ENCODE data around the gene RCAN1.
"Not testable (repeated sequence)": the region's sequence is repeated elsewhere in the genome, so short reads cannot be mapped to it uniquely, and the experiment has no call there.

Gene RCAN1

DNA sequence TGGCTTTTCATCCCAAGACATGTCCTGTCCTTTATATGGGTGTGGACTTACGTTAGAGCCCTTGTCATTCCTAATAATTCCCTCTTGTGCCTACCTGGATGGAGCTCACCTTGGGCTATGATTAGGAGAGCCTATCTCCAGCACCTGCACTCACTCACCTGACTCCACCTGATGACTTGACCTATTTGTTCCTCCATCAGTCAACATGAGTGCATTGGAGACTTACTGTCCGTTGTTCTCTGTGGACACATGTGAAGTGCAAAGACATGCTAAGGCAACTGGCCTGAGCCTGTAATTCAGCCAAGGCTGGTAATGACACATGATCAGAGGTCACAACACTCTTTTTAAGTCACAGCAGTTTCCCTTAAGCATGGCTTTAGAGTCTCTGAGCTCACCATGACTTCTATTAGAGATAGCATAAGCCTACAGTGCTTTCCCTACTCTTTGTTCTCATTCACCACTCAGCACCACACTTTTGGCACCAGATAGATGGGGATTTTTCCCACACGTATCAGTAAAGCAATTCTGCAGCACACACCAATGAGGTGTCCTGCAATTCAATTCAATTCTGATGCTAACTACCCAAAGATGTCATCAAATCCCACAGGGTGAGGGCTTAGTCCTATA, 112.3 kb downstream of the RCAN1 start:
- no peak for TF ChIP-seq ZFX (IDR thresholded peaks at IDR 0.05; ENCODE audit: borderline replicate concordance)
- TF ChIP-seq, protein P1, sequence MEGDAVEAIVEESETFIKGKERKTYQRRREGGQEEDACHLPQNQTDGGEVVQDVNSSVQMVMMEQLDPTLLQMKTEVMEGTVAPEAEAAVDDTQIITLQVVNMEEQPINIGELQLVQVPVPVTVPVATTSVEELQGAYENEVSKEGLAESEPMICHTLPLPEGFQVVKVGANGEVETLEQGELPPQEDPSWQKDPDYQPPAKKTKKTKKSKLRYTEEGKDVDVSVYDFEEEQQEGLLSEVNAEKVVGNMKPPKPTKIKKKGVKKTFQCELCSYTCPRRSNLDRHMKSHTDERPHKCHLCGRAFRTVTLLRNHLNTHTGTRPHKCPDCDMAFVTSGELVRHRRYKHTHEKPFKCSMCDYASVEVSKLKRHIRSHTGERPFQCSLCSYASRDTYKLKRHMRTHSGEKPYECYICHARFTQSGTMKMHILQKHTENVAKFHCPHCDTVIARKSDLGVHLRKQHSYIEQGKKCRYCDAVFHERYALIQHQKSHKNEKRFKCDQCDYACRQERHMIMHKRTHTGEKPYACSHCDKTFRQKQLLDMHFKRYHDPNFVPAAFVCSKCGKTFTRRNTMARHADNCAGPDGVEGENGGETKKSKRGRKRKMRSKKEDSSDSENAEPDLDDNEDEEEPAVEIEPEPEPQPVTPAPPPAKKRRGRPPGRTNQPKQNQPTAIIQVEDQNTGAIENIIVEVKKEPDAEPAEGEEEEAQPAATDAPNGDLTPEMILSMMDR (IDR thresholded peaks at IDR 0.05): no peak

DNA sequence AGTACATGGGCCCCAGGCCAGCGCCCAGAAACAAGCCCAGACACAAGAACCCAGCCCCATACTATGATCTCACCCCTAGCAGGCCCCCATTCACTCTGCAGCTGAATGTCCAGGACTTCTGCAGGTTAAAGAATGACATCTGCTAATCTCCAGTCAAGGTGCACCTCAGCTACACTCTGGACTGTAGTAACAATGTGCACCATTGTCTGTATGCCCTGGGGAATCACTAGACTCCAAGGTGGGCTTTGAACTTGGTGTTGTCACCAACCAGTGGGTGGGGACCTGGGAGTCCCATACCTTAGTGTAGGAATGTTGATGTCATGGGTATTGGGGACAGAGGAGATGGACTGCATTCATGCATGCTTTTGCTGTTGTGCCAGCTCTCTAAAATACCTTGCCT, 113.2 kb downstream of the RCAN1 start:
- TF ChIP-seq, protein P1 (IDR thresholded peaks at IDR 0.05): no peak
- TF ChIP-seq ZFX (IDR thresholded peaks at IDR 0.05; ENCODE audit: borderline replicate concordance): no peak
- no peak overlapping the region for H3K27ac ChIP-seq

More for the DNA sequence above, 112.3 kb downstream of the RCAN1 start:
- no peak overlapping the region for H3K27ac ChIP-seq

DNA sequence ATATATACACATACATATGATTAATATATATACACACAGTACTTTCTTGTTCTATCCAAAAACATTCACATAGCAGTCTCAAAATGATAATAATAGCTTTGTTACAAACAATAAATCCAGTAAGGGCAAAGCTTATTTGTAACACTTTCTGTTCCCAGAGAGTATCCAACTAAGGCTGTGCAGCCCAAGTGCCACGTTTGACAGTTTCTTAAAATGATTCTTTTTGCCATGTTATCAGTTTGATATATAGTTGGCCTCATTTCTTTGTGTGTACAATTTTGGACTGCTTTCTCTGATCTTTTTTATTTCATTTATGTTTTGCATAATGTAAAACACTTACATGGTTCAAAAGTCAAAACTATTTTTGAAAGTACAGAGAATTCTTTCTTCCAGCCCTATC, 114.7 kb downstream of the RCAN1 start:
- TF ChIP-seq, protein P1 (IDR thresholded peaks at IDR 0.05): no peak
- no peak for TF ChIP-seq ZFX (IDR thresholded peaks at IDR 0.05; ENCODE audit: borderline replicate concordance)
- H3K27ac ChIP-seq: no peak overlapping the region

DNA sequence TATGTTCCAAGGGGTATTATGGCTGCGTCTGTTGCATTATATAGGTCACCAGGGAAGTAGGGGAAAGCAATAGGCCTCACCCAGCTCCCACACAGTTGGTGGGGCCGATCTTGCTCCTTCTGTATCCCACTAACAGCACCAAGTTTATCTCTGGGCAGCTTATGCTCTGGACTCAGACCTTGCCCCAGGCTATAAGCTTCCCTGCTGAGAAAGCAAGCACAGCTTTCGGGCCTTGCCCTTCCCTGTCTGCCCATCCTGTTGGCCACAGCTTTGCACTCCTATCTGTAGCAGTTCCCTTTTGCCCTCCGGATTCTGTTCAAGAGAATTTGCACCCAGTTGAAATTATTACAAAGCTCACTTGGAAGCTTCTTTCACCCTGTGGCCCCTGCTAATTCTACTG, 115.8 kb downstream of the RCAN1 start:
- no peak overlapping the region for H3K27ac ChIP-seq
- TF ChIP-seq ZFX (IDR thresholded peaks at IDR 0.05; ENCODE audit: borderline replicate concordance): no peak
- TF ChIP-seq, protein P1 (IDR thresholded peaks at IDR 0.05): no peak

DNA sequence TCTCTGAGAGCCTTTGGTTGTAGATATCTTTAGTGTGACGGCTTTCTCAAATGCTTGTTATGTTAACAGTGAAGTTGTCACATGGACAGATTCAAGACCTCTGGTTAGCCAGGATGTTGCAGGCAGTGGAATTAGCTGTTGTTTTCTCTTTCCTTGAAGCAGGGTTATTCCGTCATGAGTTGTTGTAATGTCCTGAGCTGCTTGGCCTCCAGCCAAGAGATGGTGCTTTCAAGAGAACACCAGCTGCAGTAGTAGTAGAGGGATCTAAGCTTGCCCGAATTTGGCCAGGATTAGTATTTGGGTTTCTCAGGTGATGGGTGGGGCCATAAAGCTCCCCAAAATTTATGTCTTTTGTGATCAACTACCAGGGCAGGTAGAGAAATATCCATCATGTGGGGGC, 116.3 kb downstream of the RCAN1 start:
- H3K27ac ChIP-seq: no peak overlapping the region
- TF ChIP-seq ZFX (IDR thresholded peaks at IDR 0.05; ENCODE audit: borderline replicate concordance): no peak
- TF ChIP-seq, protein P1 (IDR thresholded peaks at IDR 0.05): no peak

DNA sequence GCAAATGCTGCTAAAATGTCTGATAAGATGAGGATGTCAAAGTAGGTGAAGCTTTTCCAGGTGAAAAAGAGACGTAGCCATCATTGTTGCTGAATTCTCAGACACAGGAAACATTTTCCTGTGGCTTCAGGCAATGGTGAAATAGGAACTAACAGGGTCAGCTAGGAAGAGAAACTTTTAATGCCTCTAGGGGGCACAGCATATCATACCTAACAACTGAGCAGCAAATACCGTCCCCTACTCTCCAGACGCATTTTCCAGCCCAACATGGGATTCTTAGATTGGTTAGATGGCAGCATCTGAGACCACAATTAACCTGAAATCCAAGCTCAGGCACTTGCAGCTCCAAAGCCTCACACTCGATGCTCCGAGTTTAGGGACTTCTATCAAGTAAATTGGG, 131.1 kb downstream of the RCAN1 start:
- not testable (repeated sequence) for H3K27ac ChIP-seq

DNA sequence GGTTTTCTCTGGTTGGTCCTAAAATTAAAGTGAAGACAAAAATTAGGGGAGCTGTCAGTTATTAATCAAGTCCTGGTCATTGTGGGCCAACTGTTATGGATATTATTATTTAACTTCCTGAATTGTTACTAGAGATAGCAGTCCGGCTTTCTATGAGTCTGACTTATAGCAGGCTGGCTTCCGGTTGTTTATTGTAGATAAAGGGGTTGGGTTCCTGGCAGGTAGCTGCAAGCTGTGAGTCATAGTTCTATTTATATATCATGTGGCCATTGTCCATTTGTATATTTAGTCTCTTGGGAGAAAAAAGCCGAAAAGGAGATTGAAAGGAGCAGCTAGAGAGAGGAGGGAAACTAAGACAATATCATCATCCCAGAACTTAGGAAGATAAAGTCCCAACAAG, 131.5 kb downstream of the RCAN1 start:
- H3K27ac ChIP-seq: not testable (repeated sequence)

DNA sequence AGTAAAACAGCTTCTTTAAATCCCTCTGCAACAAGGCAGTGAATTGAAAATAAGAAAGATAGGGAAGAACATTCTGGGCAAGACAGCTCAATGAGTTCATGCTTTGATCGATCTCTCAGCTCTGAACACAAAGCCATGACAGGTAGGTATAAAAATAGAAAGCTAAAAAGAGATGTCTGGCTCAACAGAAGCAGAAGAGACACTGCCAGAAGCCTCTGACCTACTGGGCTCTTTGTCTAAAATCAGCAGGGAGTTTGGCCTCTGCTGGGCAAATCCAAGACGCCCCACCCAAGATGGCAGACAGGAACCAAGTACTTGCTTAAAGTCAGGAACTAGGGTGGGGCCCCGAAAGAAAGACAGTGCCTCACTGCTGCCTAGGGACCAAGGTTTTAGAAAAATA, 147.6 kb downstream of the RCAN1 start:
- H3K27ac ChIP-seq: not testable (repeated sequence)
